Heart right ventricle (tissue), 16 donors: ENCODE results near the gene RAPGEF5. TPM values are rescaled to one million over a fixed set of nuclear protein-coding genes. Genes with fewer than 3 reads are reported as not detected.
A peak's percentile ranks its signal among the peaks of the same experiment; 100 is the strongest.

ENCODE experiments used
- ATAC-seq, 8 donors: fragments of 200-7000 bp; cut with Tn5 transposase; one replicate each; pipeline ENCODE4 v1.9.1; 2020; ENCODE audit warnings: mild to moderate bottlenecking in 8 of 8, moderate library complexity in 8 of 8, moderate number of reproducible peaks in 1 of 8
- DNase-seq, 2 donors: peaks; one replicate each; pipeline ENCODE4 v3.0.0-alpha.2; 2020
- H3K27ac ChIP-seq, 10 donors: fragments of 200-600 bp; sonication (generic) in 2 of 10; one replicate each; pipeline versions ENCODE4 v1.5.0 to v1.8.0; 2020 to 2022; ENCODE audit warnings: mild to moderate bottlenecking in 3 of 10
- H3K27me3 ChIP-seq, 7 donors: fragments of 200-600 bp; one replicate each; pipeline ENCODE4 v1.8.0; 2021 to 2022; ENCODE audit warnings: mild to moderate bottlenecking in 2 of 7
- H3K36me3 ChIP-seq, 9 donors: fragments of 200-600 bp; sonication (generic) in 1 of 9; one replicate each; pipeline versions ENCODE4 v1.5.0 to v1.8.0; 2020 to 2022; ENCODE audit warnings: mild to moderate bottlenecking in 2 of 9
- H3K4me1 ChIP-seq, 9 donors: fragments of 200-600 bp; sonication (generic) in 1 of 9; one replicate each; pipeline versions ENCODE4 v1.5.0 to v1.8.0; 2020 to 2022; ENCODE audit warnings: mild to moderate bottlenecking in 4 of 9
- H3K4me3 ChIP-seq, 10 donors: fragments of 200-600 bp; sonication (generic) in 2 of 10; one replicate each; pipeline versions ENCODE4 v1.5.0 to v1.8.0; 2020 to 2022; ENCODE audit warnings: mild to moderate bottlenecking in 7 of 10, moderate library complexity in 2 of 10
- H3K9me3 ChIP-seq, 11 donors: fragments of 200-600 bp in 10 of 11; sonication (generic) in 2 of 11; one replicate each; pipeline versions ENCODE4 v1.5.0 to v1.8.0; 2013 to 2022; ENCODE audit warnings: mild to moderate bottlenecking in 2 of 11, control low read depth in 1 of 11, moderate library complexity in 1 of 11
- CTCF ChIP-seq, 9 donors: fragments of 200-600 bp; sonication (generic) in 2 of 9; IDR thresholded peaks; one replicate each; pipeline versions ENCODE4 v1.5.0 to v1.8.0; 2021 to 2022; ENCODE audit warnings: antibody characterized with exemption in 9 of 9, mild to moderate bottlenecking in 5 of 9, moderate library complexity in 1 of 9
- WGBS, 2 donors: extraction: QIAGEN DNeasy Blood & Tissue Kit; methylation state at CpG; one replicate each; pipeline ENCODE4 v1.1.7; 2013; ENCODE audit warnings: inconsistent platforms in 1 of 2; 5-methylcytosine and 5-hydroxymethylcytosine counted together
- intact Hi-C, 10 donors: fragments of 100-400 bp; cut with DNase I; formaldehyde crosslinking; loops; one replicate each; pipeline versions ENCODE4 v1.11.1 to v1.14.2; 2022
- polyA plus RNA-seq, 2 donors: library from polyadenylated mRNA; stranded (reverse); fragments of 200-250 nt; gene quantifications; one replicate each; pipeline ENCODE4 v1.2.3, GENCODE V29; 2013
- total RNA-seq, 10 donors: library from RNA; stranded (reverse); fragmentation: NEBNext Ultra II Directional in 3 of 10; extraction: Animal tissue kit (Norgen Biotek cat#: 25700) in 3 of 10; gene quantifications; one replicate each; pipeline versions ENCODE4 v1.2.1 to v1.2.4, GENCODE V29; 2021 to 2023
- donor health status: Arrhythmogenic right ventricular cardiomyopathy.
- donor health status: ischemic (EF 13 %, LVEDD 7.1; RV severe dilation, severe dysfunction).
- donor health status: healthy with polysubstance abuse.
- donor health status: DM: no; HTN: yes; CAD: no.
- donor health status: DM: no; HTN: no; CAD: no.
- donor health status: ischemic (EF 25% LVEDD 6.9; RV normal size, moderate dysfunction).
- donor health status: ischemic (EF 25% LVEDD 5.7; RV mildly dilated, moderate dysfunction).
- donor health status: healthy.
- donor health status: DM: yes; HTN: yes; CAD: no.
- donor health status: Ischemic cardiomyopathy.
- donor health status: ischemic (EF 35%, LVEDD 5.7; RV mildly dilated, moderate dysfunction).
- donor health status: nonischemic (EF 11% LVEDD 7.7; RV severe dilation, severe dysfunction).
- donor health status: DM: yes; HTN: yes; CAD: no.
- donor health status: PGD.
- donor health status: ischemic (EF 29% LVEDD 5.4; RV normal size, mild dysfunction).
- donor health status: nonischemic (EF 23%, LVEDD 6.1; RV moderate dilation, normal function).

The RAPGEF5 gene
- total and polyA plus RNA-seq, 12 donors = 4.3 to 33.3 (median 14.3) TPM

- DNase-seq (peak in 1 of 2 donors; percentile 79), ATAC-seq (peak; percentile 65 to 87 (median 78))
- no peak overlapping the region for H3K4me3 ChIP-seq
- WGBS, 2 donors = 25 to 28% methylated on average over 8 of the region's 8 CpGs
- intact Hi-C loops = loop anchor here in 1 of 10 donors (5.0 kb wide), 1 partner anchor 100 kb away; no protein-coding TSS in a partner anchor
- peaks cover 0 to 8% (median 0%) of the 10 kb centered on the region in 7 donors for H3K27me3 ChIP-seq
- H3K9me3 ChIP-seq = no peaks in the 10 kb centered on the region
- TF ChIP-seq CTCF (IDR thresholded peaks at IDR 0.05) = no peak
- H3K27ac ChIP-seq = peak overlapping the region in 9 of 10 donors; percentile 38 to 79 (median 68)
- peaks cover 0 to 44% (median 34%) of the 10 kb centered on the region in 9 donors for H3K4me1 ChIP-seq
- H3K36me3 ChIP-seq = peaks cover 0 to 68% (median 9%) of the 10 kb centered on the region in 9 donors
Observed at GRCh38 chr7:22121702-22122474, 235.1 kb downstream of the RAPGEF5 start.

- intact Hi-C loops = loop anchor here in 1 of 10 donors (5.0 kb wide), 1 partner anchor 102 kb away; no protein-coding TSS in a partner anchor
- peaks cover 0 to 73% (median 9%) of the 10 kb centered on the region in 9 donors for H3K36me3 ChIP-seq
- peaks cover 0 to 41% (median 34%) of the 10 kb centered on the region in 9 donors for H3K4me1 ChIP-seq
- no peak for TF ChIP-seq CTCF (IDR thresholded peaks at IDR 0.05)
- H3K27ac ChIP-seq = peak overlapping the region in 2 of 10 donors; percentile 5 to 13
- H3K4me3 ChIP-seq = no peak overlapping the region
- peaks cover 0 to 8% (median 0%) of the 10 kb centered on the region in 7 donors for H3K27me3 ChIP-seq
- no peak for DNase-seq
- peak in 1 of 8 donors; percentile 13 for ATAC-seq
- H3K9me3 ChIP-seq = no peaks in the 10 kb centered on the region
- WGBS, 2 donors = 71 to 76% methylated on average over 8 of the region's 8 CpGs
Observed at GRCh38 chr7:22120391-22121053, 236.4 kb downstream of the RAPGEF5 start.

GRCh38 chr7:22117222-22117621 is 239.7 kb downstream of the RAPGEF5 start:
- no peaks in the 10 kb centered on the region for H3K9me3 ChIP-seq
- H3K27me3 ChIP-seq = no peaks in the 10 kb centered on the region
- no peak overlapping the region for H3K27ac ChIP-seq
- H3K36me3 ChIP-seq = peaks cover 0 to 58% (median 9%) of the 10 kb centered on the region in 9 donors
- no peak overlapping the region for H3K4me3 ChIP-seq
- peaks cover 0 to 18% (median 8%) of the 10 kb centered on the region in 9 donors for H3K4me1 ChIP-seq
- 83 to 89% methylated on average over 6 of the region's 6 CpGs for WGBS, 2 donors
- TF ChIP-seq CTCF (IDR thresholded peaks at IDR 0.05) = no peak
- ATAC-seq (no peak), DNase-seq (no peak)
- intact Hi-C loops = loop anchor here in 3 of 10 donors (10.0 kb wide), 2 partner anchors 138 to 178 kb away; no protein-coding TSS in a partner anchor

GRCh38 chr7:22116451-22117030 is 240.4 kb downstream of the RAPGEF5 start:
- no peak for ATAC-seq
- Histone ChIP-seq H3K27ac (peak overlapping the region in 4 of 10 donors; percentile 1 to 61 (median 54)), H3K36me3 (peaks cover 0 to 51% (median 9%) of the 10 kb centered on the region in 9 donors), H3K9me3 (no peaks in the 10 kb centered on the region), H3K27me3 (no peaks in the 10 kb centered on the region), H3K4me3 (no peak overlapping the region), H3K4me1 (peaks cover 0 to 16% (median 3%) of the 10 kb centered on the region in 9 donors)
- TF ChIP-seq CTCF (IDR thresholded peaks at IDR 0.05) = no peak
- WGBS, 2 donors = 95 to 96% methylated on average over 7 of the region's 7 CpGs
- intact Hi-C loops = loop anchor here in 3 of 10 donors (10.0 kb wide), 2 partner anchors 138 to 178 kb away; no protein-coding TSS in a partner anchor
- DNase-seq = no peak
